ENCODE results near the gene SAFB. TPM values are rescaled to one million over a fixed set of nuclear protein-coding genes. Genes with fewer than 3 reads are reported as not detected.

The SAFB gene
- total and polyA plus RNA-seq, 2 of the 13 experiments (the other 11 are each of a cell fraction or from before 2014, with no cell fraction given) = 21.0 to 28.4 TPM

- TF ChIP-seq SOX13 (IDR thresholded peaks at IDR 0.05) (no peak), SOX13 (CRISPR knock-in tag; conservative IDR thresholded peaks at IDR 0.05 in 1 of 2, IDR thresholded peaks at IDR 0.05 in 1 of 2) (no peak; a peak in 1 of 4 replicates), SP5 (CRISPR knock-in tag; IDR thresholded peaks at IDR 0.05; ENCODE audit: borderline replicate concordance, low read depth) (peak; percentile 63), REPIN1 (CRISPR knock-in tag; IDR thresholded peaks at IDR 0.05; ENCODE audit: borderline replicate concordance, low read depth) (no peak), PBX3 (CRISPR knock-in tag; IDR thresholded peaks at IDR 0.05; ENCODE audit: borderline replicate concordance) (no peak), CHD4 (IDR thresholded peaks at IDR 0.05; ENCODE audit: borderline replicate concordance, low read length) (no peak), BHLHE40 (IDR thresholded peaks at IDR 0.05; ENCODE audit: low read length) (peak; percentile 89), ZNF292 (CRISPR knock-in tag; IDR thresholded peaks at IDR 0.05; ENCODE audit: borderline replicate concordance, low read depth) (no peak), ARNTL (CRISPR knock-in tag; IDR thresholded peaks at IDR 0.05) (peak; percentile 82), PRDM4 (CRISPR knock-in tag; IDR thresholded peaks at IDR 0.05; ENCODE audit: borderline replicate concordance) (no peak), NR2F2 (IDR thresholded peaks at IDR 0.05; ENCODE audit: borderline replicate concordance, low read depth) (no peak), ZNF205 (CRISPR knock-in tag; IDR thresholded peaks at IDR 0.05) (no peak), ZBTB38 (CRISPR knock-in tag; IDR thresholded peaks at IDR 0.05) (peak; percentile 3; the same call in 1 of the 2 replicates), ZNF614 (CRISPR knock-in tag; IDR thresholded peaks at IDR 0.05; ENCODE audit: borderline replicate concordance) (peak; percentile 51), ZNF747 (CRISPR knock-in tag; IDR thresholded peaks at IDR 0.05; ENCODE audit: borderline replicate concordance) (peak; percentile 24; the same call in 1 of the 2 replicates), HMG20A (CRISPR knock-in tag; IDR thresholded peaks at IDR 0.05; ENCODE audit: borderline replicate concordance) (no peak)
- TF ChIP-seq, protein P1, sequence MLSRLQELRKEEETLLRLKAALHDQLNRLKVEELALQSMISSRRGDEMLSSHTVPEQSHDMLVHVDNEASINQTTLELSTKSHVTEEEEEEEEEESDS (CRISPR knock-in tag; IDR thresholded peaks at IDR 0.05; ENCODE audit: borderline replicate concordance) = no peak
- TF ChIP-seq, protein P2, sequence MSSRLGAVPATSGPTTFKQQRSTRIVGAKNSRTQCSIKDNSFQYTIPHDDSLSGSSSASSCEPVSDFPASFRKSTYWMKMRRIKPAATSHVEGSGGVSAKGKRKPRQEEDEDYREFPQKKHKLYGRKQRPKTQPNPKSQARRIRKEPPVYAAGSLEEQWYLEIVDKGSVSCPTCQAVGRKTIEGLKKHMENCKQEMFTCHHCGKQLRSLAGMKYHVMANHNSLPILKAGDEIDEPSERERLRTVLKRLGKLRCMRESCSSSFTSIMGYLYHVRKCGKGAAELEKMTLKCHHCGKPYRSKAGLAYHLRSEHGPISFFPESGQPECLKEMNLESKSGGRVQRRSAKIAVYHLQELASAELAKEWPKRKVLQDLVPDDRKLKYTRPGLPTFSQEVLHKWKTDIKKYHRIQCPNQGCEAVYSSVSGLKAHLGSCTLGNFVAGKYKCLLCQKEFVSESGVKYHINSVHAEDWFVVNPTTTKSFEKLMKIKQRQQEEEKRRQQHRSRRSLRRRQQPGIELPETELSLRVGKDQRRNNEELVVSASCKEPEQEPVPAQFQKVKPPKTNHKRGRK (CRISPR knock-in tag; IDR thresholded peaks at IDR 0.05) = no peak
- TF ChIP-seq, protein P3, sequence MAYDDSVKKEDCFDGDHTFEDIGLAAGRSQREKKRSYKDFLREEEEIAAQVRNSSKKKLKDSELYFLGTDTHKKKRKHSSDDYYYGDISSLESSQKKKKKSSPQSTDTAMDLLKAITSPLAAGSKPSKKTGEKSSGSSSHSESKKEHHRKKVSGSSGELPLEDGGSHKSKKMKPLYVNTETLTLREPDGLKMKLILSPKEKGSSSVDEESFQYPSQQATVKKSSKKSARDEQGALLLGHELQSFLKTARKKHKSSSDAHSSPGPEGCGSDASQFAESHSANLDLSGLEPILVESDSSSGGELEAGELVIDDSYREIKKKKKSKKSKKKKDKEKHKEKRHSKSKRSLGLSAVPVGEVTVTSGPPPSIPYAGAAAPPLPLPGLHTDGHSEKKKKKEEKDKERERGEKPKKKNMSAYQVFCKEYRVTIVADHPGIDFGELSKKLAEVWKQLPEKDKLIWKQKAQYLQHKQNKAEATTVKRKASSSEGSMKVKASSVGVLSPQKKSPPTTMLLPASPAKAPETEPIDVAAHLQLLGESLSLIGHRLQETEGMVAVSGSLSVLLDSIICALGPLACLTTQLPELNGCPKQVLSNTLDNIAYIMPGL (CRISPR knock-in tag; IDR thresholded peaks at IDR 0.05; ENCODE audit: borderline replicate concordance in 1 of 2, low read depth in 1 of 2) = peak; percentile 55 to 56
Observed at GRCh38 chr19:5680437-5681368, 57.8 kb downstream of the SAFB start, which contains the start of the genes HSD11B1L and MICOS13 (continued).
